ENCODE measurements around the gene EDEM2.
"Not testable (repeated sequence)": the region's sequence is repeated elsewhere in the genome, so short reads cannot be mapped to it uniquely, and the experiment has no call there.

EDEM2 gene

GRCh38 chr20:35125753-35126152 lies 21.4 kb downstream of the EDEM2 start:
- no peak for DNase-seq (ENCODE audit: low spot score)

DNA sequence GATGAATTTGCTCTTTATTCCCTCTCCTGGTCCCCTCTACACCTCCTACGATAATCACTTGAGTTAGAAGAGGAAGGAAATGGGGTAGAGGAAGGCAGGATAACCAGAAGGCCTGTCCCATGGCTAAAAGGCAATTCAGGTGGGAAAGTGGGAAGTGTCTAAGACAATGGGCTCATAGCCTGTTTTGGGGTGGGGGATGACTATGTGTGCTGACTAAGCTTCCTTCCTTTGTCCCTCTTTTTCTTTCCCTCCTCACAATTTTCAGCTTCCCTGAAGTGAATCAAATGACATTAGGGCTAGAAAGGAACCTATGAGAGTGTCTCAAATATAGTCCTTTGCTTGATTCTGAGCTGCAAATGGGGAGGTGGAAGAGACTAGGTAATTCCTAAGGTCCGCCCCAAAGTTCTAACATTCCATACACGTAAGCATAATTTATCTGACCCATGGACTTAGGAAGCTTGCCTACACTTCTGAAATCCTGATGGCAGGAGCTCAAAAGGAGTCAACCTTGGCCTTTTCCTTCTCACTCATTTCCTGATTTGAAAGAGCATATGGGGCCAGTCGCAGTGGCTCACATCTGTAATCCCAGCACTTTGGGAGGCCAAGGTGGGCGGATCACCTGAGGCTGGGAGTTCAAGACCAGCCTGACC lies 24.3 kb downstream of the EDEM2 start:
- no peak for DNase-seq (ENCODE audit: low spot score)

- no peak for DNase-seq (ENCODE audit: low spot score)
Measured at GRCh38 chr20:35121186-35121585, 25.9 kb downstream of the EDEM2 start.

- DNase-seq (ENCODE audit: low spot score) = no peak
Measured at GRCh38 chr20:35120012-35120701, 27.0 kb downstream of the EDEM2 start.

- DNase-seq (ENCODE audit: low spot score) = no peak
Measured at GRCh38 chr20:35117629-35118028, 29.5 kb downstream of the EDEM2 start.

GRCh38 chr20:35117196-35117595 lies 29.9 kb downstream of the EDEM2 start:
- DNase-seq (ENCODE audit: low spot score) = no peak

DNA sequence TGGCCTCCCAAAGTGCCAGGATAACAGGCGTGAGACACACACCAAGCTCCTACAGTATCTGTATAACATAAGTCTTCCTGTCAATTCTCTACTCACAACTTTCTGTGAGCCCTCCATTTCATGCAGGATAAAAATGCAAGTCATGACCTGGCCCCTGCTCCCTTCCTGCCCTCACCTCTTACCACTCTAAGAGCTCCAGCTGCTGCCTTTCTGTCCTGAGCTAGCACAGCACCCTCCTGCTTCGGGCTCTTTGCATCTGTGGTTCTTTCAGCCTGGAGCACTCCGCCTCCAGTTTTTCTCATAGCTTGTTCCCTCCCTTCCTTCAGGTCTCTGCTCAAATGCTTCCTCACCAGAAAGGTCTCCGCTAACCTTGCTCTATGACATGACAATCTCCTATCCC lies 30.9 kb downstream of the EDEM2 start:
- DNase-seq (ENCODE audit: low spot score) = no peak

- no peak for DNase-seq (ENCODE audit: low spot score)
Measured at GRCh38 chr20:35115606-35116005, 31.5 kb downstream of the EDEM2 start.

GRCh38 chr20:35112276-35112675 lies 34.9 kb downstream of the EDEM2 start:
- DNase-seq (ENCODE audit: low spot score) = not testable (repeated sequence)

DNA sequence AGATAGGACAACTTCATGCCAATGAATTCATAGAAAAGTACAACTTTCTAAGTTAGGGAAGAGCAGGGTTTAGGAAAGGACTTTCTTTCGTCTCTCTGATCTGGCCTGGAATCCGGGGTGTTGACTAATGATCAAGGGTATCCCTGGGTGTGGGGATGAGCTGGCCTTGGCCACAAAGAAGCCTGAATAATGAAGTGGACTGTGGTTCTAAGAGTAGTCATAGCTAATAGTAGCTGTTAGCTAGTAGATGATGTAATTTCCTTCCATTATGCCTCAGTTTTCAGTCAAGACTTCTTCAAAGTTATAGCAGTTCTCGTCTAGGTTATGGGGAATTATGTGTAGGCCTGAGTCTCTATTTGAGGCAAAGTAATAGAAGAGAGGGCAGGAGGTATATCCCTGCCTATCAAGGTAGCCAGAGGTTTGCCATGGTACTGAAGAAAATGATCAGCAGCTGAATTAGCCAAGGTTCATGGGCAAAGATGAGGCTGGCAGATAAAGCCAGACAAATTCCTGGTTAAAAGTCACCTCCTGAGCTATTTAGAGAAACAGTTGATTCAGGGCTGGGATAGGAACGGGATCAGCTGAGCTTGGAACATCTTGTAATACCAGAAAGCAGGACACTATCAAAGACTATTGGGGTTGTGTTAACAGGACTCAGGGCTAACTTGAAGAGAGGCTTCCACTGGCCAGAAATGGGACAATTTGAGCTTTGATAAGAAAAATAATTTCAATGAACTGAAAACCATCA lies 35.8 kb downstream of the EDEM2 start:
- DNase-seq (ENCODE audit: low spot score) = no peak

- DNase-seq (ENCODE audit: low spot score) = no peak
Measured at GRCh38 chr20:35108921-35109320, 38.2 kb downstream of the EDEM2 start.

GRCh38 chr20:35106827-35107380 lies 40.2 kb downstream of the EDEM2 start:
- DNase-seq (ENCODE audit: low spot score) = no peak

DNA sequence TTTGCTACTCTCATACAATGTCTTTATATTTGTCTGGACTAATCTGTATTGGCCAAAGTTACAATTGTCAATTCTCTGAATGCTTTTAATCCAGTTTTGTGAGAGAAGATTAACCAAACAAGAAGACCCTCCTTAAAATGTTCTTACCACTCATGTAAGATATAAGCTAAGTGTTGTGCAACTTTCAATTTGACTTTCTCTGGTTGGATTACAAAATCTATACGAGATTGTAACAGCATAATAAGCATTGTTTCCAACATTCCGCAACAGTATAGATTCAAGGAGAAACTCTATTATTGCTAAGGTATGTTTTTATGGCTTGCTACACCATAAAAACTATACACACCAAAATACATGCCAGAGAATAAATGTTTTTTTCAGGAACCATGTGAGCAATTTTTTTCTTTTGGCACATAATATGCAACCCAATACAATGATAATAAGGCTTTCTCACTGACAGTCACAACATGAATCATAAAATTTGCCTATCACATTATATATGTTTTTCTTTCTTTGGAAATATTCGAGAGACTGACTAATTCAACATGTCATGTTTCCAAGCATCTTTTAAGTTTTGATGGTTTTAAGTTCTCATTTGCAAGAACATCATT lies 42.3 kb downstream of the EDEM2 start:
- no peak for DNase-seq (ENCODE audit: low spot score)

GRCh38 chr20:35101620-35102019 lies 45.5 kb downstream of the EDEM2 start:
- no peak for DNase-seq (ENCODE audit: low spot score)

GRCh38 chr20:35093267-35093884 lies 53.8 kb downstream of the EDEM2 start:
- no peak for DNase-seq (ENCODE audit: low spot score)

DNA sequence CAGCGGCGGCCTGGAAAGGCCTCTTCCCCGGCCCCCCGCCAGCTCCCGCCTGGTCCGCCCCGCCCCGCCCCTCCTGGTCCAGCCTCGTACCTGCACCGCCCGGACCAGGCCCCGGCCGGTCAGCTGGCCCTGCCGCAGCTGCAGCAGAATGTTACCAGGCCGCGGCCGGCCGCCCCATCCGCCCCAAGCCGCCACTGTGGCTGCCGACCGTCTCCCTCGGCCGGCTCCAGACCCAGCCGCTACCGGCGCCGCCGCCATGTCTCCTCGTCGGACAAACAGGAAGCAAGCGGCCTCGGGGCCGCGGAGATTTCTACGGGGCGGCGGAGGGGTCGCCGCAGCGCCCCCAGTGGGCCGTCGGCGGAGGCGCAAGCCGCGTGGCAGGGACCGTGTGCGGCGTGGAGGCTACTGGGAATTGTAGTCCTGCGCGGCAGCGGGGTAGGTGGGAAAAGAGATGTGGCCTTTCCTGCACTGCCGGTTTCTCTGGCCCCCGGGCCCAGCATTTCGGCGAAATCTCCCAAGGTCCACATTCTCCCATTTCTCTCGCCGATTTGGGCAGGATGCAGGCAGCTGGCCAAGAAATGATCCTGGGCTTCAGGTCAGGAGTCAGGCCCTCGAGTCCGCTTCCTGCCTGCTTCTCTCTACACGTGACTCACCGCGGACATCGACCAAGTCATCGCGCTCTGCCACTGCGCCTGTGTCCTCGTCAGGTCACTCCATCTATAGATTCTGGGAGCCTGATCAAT lies 54.4 kb downstream of the EDEM2 start, which contains the start of gene TRPC4AP:
TSS of gene TRPC4AP (minus strand) at position 284 of the 743 bp plus-strand sequence. CDS start at position 258, 26 bp downstream.
- peak; percentile 94 for DNase-seq (ENCODE audit: low spot score)

DNA sequence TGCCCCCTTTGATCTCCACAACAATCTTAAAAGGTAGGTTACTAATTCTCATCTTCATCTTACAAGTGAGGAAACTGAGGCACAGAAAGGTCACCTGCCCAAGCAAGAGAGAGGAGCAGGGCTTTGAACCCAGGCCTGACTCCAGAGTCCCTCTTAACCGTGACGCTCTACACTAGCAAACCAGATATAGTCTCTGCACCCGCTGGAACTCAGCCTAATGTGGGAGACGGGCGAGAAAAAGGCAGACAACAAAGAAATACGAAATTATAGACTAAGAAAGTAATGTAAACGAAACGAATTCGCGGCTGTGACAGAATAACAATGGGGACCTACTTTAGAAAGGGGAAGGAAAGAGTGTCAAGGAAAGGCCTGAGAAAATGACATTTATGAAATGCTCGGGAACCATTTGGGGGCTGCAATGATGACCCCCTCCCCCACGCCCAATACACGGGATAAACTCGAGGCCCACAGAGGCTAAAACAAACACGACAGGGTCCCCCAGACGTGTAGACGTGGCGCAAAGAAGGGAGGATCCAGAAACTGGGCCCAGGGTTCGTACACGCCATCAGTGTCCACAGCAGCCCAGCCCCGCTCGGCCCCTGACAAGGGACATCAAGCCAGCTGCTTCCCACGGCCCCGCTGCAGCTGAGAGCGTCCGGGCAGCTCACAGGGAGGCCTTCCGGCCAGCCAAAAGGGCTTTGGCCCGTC lies 55.2 kb downstream of the EDEM2 start:
- DNase-seq (ENCODE audit: low spot score) = peak; percentile 32

- DNase-seq (ENCODE audit: low spot score) = no peak
Measured at GRCh38 chr20:35088231-35089145, 58.6 kb downstream of the EDEM2 start.

DNA sequence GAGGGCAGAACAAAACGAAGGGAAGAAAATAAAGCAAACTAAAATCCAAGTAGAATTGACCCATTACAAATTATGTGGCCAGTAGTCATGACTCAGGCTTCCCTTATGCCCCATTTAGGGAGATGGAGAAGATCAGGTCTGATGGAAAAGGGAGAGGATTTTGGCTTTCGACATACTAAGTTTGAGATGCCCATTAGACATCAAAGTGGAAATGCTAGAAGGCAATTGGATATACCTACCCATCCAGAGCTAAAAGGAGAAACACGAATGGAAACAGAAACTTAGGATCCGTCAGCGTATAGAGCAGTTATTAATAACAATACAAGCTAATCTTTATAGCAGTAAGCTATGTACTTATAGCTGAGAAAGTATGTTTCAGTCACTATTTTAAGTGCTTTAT lies 59.3 kb downstream of the EDEM2 start:
- no peak for DNase-seq (ENCODE audit: low spot score)

Measured in NAMALWA (cell line).